GM21526 (cell line): ENCODE measurements around the gene DENND4A.
"Not testable (repeated sequence)": the region's sequence is repeated elsewhere in the genome, so short reads cannot be mapped to it uniquely, and the experiment has no call there.

Experiments used
- ATAC-seq: cut with Tn5 transposase; IDR thresholded peaks from one replicate; pipeline ENCODE4 v1.9.1; 2021; ENCODE audit warnings: moderate library complexity; ENCODE audit not compliant: unreplicated experiment, low FRiP score

The DENND4A gene

GRCh38 chr15:65819563-65819960 lies 27.5 kb upstream of the DENND4A start:
- ATAC-seq, result no peak

- ATAC-seq, result peak; percentile 65
Observed at GRCh38 chr15:65818927-65819562, 27.0 kb upstream of the DENND4A start.

GRCh38 chr15:65816441-65816840 lies 24.3 kb upstream of the DENND4A start:
- no peak for ATAC-seq

- not testable (repeated sequence) for ATAC-seq
Observed at GRCh38 chr15:65816008-65816407, 23.9 kb upstream of the DENND4A start.

- ATAC-seq, result not testable (repeated sequence)
Observed at GRCh38 chr15:65814271-65814670, 22.2 kb upstream of the DENND4A start.

GRCh38 chr15:65812916-65813315 lies 20.8 kb upstream of the DENND4A start:
- no peak for ATAC-seq

- no peak for ATAC-seq
Observed at GRCh38 chr15:65812467-65812866, 20.4 kb upstream of the DENND4A start.

GRCh38 chr15:65811835-65812234 lies 19.7 kb upstream of the DENND4A start:
- ATAC-seq, result no peak

GRCh38 chr15:65811011-65811733 lies 19.1 kb upstream of the DENND4A start:
- not testable (repeated sequence) for ATAC-seq

GRCh38 chr15:65806397-65806796 lies 14.3 kb upstream of the DENND4A start:
- no peak for ATAC-seq

GRCh38 chr15:65805019-65805745 lies 13.1 kb upstream of the DENND4A start:
- no peak for ATAC-seq

GRCh38 chr15:65804252-65804931 lies 12.3 kb upstream of the DENND4A start:
- no peak for ATAC-seq

- ATAC-seq, result no peak
Observed at GRCh38 chr15:65801229-65801805, 9.2 kb upstream of the DENND4A start.

- ATAC-seq, result no peak
Observed at GRCh38 chr15:65796610-65797078, 4.6 kb upstream of the DENND4A start.

- no peak for ATAC-seq
Observed at GRCh38 chr15:65795663-65796216, 3.6 kb upstream of the DENND4A start.

GRCh38 chr15:65793818-65794104 lies 1.7 kb upstream of the DENND4A start:
- ATAC-seq, result no peak

GRCh38 chr15:65792988-65793817 lies 1.1 kb upstream of the DENND4A start:
- ATAC-seq, result no peak

- ATAC-seq, result peak; percentile 40
Observed at GRCh38 chr15:65791335-65792137, 557 bp downstream of the DENND4A start.
